Measurements from ENCODE around the gene KLHDC7B. TPM values are rescaled to one million over a fixed set of nuclear protein-coding genes. Genes with fewer than 3 reads are reported as not detected.

The KLHDC7B gene
- total RNA-seq, 1 experiment from 2014 or later = not detected

DNA sequence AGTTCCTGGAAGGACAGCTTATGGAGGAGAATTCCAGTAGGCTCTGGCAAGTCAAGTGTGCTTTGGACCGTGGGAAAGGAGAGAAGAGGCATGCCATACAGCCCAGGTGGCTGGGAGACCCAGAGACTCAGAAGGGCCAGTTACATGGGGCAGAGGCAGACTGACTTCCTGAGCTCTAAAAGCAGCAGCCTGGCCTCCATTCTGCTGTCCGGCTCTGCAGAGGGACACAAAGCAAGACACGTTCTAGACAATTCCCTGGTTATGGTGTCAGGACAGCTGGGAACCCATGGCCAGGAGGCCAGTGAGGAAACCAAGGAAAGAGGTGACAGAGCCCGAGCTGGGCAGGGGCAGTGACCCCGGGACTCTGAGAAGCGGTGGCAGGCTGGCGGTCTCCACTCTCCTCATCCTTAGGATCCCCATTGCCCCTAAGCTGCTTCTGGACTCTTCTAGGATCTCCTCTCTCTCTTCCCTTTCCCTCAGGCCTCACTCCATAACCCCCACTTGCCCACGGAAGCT, 29.8 kb downstream of the KLHDC7B start:
- DNase-seq (ENCODE audit: low spot score) = no peak
- TF ChIP-seq, protein P1, sequence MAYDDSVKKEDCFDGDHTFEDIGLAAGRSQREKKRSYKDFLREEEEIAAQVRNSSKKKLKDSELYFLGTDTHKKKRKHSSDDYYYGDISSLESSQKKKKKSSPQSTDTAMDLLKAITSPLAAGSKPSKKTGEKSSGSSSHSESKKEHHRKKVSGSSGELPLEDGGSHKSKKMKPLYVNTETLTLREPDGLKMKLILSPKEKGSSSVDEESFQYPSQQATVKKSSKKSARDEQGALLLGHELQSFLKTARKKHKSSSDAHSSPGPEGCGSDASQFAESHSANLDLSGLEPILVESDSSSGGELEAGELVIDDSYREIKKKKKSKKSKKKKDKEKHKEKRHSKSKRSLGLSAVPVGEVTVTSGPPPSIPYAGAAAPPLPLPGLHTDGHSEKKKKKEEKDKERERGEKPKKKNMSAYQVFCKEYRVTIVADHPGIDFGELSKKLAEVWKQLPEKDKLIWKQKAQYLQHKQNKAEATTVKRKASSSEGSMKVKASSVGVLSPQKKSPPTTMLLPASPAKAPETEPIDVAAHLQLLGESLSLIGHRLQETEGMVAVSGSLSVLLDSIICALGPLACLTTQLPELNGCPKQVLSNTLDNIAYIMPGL (CRISPR knock-in tag; IDR thresholded peaks at IDR 0.05) = no peak
- TF ChIP-seq, protein P2, sequence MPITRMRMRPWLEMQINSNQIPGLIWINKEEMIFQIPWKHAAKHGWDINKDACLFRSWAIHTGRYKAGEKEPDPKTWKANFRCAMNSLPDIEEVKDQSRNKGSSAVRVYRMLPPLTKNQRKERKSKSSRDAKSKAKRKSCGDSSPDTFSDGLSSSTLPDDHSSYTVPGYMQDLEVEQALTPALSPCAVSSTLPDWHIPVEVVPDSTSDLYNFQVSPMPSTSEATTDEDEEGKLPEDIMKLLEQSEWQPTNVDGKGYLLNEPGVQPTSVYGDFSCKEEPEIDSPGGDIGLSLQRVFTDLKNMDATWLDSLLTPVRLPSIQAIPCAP (CRISPR knock-in tag; IDR thresholded peaks at IDR 0.05) = no peak
- TF ChIP-seq E2F1 (CRISPR knock-in tag; IDR thresholded peaks at IDR 0.05) (no peak), GTF2I (CRISPR knock-in tag; conservative IDR thresholded peaks at IDR 0.05) (no peak), ERG (CRISPR knock-in tag; IDR thresholded peaks at IDR 0.05) (no peak), MYBL2 (CRISPR knock-in tag; IDR thresholded peaks at IDR 0.05) (no peak), NFATC4 (CRISPR knock-in tag; IDR thresholded peaks at IDR 0.05) (no peak), KAT7 (CRISPR knock-in tag; IDR thresholded peaks at IDR 0.05; ENCODE audit: borderline replicate concordance) (no peak), RELA (CRISPR knock-in tag; IDR thresholded peaks at IDR 0.05; ENCODE audit: borderline replicate concordance) (no peak), TCF7 (CRISPR knock-in tag; IDR thresholded peaks at IDR 0.05; ENCODE audit: low read depth) (no peak), STAT6 (CRISPR knock-in tag; conservative IDR thresholded peaks at IDR 0.05; ENCODE audit: low read depth) (no peak), JAZF1 (CRISPR knock-in tag; IDR thresholded peaks at IDR 0.05) (no peak), NR2C2 (CRISPR knock-in tag; IDR thresholded peaks at IDR 0.05) (no peak), ATF1 (CRISPR knock-in tag; IDR thresholded peaks at IDR 0.05) (no peak), TEAD4 (CRISPR knock-in tag; IDR thresholded peaks at IDR 0.05) (no peak)
- TF ChIP-seq, protein P3, sequence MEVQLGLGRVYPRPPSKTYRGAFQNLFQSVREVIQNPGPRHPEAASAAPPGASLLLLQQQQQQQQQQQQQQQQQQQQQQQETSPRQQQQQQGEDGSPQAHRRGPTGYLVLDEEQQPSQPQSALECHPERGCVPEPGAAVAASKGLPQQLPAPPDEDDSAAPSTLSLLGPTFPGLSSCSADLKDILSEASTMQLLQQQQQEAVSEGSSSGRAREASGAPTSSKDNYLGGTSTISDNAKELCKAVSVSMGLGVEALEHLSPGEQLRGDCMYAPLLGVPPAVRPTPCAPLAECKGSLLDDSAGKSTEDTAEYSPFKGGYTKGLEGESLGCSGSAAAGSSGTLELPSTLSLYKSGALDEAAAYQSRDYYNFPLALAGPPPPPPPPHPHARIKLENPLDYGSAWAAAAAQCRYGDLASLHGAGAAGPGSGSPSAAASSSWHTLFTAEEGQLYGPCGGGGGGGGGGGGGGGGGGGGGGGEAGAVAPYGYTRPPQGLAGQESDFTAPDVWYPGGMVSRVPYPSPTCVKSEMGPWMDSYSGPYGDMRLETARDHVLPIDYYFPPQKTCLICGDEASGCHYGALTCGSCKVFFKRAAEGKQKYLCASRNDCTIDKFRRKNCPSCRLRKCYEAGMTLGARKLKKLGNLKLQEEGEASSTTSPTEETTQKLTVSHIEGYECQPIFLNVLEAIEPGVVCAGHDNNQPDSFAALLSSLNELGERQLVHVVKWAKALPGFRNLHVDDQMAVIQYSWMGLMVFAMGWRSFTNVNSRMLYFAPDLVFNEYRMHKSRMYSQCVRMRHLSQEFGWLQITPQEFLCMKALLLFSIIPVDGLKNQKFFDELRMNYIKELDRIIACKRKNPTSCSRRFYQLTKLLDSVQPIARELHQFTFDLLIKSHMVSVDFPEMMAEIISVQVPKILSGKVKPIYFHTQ (CRISPR knock-in tag; IDR thresholded peaks at IDR 0.05) = no peak
- TF ChIP-seq, protein P4, sequence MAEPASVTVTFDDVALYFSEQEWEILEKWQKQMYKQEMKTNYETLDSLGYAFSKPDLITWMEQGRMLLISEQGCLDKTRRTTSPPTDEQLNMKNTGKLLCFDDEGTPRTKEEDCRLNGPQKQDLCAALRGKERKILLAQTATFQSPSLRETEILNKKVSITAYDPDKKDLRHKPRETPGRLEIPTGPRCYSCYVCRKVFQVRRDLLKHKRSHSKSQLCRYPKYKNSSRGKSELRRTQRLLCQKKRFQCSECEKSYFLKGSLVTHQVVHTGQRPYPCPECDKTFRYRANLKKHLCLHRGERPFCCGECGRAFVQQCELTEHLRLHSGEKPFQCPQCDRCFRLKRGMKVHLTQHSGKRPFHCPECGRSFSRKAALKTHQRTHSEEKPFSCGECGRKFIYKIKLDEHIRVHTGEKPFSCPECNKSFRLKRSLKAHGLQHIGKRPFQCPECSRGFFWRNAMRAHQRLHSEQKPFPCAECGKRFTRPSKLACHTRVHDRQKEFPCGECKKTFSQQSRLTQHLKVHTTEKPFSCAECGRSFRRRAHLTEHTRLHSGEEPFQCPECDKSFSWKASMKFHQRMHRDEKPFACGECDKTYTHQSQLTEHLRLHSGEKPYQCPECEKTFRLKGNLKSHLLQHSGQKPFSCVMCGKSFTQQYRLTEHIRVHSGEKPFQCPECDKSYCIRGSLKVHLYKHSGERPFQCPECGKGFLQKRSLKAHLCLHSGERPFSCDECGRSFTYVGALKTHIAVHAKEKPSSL (CRISPR knock-in tag; conservative IDR thresholded peaks at IDR 0.05) = no peak
- TF ChIP-seq, protein P5, sequence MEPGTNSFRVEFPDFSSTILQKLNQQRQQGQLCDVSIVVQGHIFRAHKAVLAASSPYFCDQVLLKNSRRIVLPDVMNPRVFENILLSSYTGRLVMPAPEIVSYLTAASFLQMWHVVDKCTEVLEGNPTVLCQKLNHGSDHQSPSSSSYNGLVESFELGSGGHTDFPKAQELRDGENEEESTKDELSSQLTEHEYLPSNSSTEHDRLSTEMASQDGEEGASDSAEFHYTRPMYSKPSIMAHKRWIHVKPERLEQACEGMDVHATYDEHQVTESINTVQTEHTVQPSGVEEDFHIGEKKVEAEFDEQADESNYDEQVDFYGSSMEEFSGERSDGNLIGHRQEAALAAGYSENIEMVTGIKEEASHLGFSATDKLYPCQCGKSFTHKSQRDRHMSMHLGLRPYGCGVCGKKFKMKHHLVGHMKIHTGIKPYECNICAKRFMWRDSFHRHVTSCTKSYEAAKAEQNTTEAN (CRISPR knock-in tag; IDR thresholded peaks at IDR 0.05) = no peak
- TF ChIP-seq, protein P6, sequence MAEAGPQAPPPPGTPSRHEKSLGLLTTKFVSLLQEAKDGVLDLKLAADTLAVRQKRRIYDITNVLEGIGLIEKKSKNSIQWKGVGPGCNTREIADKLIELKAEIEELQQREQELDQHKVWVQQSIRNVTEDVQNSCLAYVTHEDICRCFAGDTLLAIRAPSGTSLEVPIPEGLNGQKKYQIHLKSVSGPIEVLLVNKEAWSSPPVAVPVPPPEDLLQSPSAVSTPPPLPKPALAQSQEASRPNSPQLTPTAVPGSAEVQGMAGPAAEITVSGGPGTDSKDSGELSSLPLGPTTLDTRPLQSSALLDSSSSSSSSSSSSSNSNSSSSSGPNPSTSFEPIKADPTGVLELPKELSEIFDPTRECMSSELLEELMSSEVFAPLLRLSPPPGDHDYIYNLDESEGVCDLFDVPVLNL (CRISPR knock-in tag; IDR thresholded peaks at IDR 0.05; ENCODE audit: borderline replicate concordance, low read depth) = no peak
- TF ChIP-seq, protein P7, sequence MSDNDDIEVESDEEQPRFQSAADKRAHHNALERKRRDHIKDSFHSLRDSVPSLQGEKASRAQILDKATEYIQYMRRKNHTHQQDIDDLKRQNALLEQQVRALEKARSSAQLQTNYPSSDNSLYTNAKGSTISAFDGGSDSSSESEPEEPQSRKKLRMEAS (CRISPR knock-in tag; IDR thresholded peaks at IDR 0.05) = no peak
- Mint-ChIP-seq H3K27me3 (ENCODE audit: low read depth) (no peaks in the 10 kb centered on the region), H3K36me3 (peaks cover 22% of the 10 kb centered on the region), H3K9me3 (no peaks in the 10 kb centered on the region), H3K27ac (no peak overlapping the region), H3K4me1 (no peaks in the 10 kb centered on the region), H3K4me3 (no peak overlapping the region)
- ChIA-PET POLR2A (no interaction called here), CTCF (interaction anchor here (0.8 to 5.0 kb wide), 14 partner anchors 9 to 124 kb away, joined by 3 to 25 read pairs (median 4); partner anchors contain the start of genes SCO2 and SYCE3)
- no peak for ATAC-seq
